ENCODE measurements around the gene BYSL.
"Not testable (repeated sequence)": the region's sequence is repeated elsewhere in the genome, so short reads cannot be mapped to it uniquely, and the experiment has no call there.

The BYSL gene

DNA sequence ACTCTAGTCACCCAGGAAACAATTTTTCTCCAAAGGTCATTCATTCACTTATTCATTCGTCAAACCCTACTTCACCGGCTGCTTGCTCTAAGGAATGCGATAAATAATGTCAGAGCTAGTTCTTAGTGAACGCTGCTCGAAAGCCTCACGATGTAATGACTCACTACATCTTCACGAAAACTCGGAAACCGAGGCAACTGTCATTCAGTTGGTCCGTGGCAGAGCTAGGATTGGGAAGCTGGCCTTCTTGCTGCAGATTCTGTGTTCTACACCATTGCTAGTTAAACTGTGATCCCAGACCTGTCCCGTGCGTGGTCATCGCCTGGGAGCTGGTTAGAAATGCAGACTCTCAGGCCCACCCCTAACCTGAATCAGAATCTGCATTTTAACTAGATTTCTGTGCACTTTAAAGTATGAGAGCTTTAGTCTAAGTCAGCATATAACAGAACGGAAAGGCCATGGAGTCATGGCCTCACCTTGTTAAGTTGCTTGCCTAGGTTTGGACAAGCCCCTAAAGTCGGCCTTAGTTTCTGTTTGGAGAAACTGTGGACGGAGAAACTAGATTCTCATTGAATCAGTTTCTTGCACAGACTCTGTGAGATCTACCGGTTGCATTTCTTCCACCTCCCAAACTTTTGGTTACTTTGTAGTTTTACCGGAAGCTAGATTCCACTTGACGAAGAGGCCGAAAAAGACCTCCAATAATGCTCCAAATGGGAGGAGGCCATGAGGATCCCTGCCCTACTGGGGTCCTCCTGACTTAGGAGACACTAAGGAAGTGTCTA, 21.0 kb downstream of the BYSL start:
- peak; percentile 74 for DNase-seq (ENCODE audit: low spot score)

DNA sequence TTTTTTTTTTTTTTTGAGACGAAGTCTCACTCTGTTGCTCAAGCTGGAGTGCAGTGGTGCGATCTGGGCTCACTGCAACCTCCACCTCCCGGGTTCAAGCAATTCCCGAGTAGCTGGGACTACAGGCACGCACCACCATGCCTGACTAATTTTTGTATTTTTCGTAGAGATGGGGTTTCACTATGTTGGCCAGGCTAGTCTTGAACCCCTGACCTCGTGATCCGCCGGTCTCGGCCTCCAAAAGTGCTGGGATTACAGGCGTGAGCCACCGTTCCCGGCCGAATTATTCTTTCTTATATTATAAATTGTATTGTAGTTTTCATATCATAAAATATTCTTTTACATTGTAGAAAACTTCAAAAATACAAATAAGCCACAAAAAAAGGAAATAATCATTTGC, 21.6 kb downstream of the BYSL start:
- DNase-seq (ENCODE audit: low spot score), result not testable (repeated sequence)

DNA sequence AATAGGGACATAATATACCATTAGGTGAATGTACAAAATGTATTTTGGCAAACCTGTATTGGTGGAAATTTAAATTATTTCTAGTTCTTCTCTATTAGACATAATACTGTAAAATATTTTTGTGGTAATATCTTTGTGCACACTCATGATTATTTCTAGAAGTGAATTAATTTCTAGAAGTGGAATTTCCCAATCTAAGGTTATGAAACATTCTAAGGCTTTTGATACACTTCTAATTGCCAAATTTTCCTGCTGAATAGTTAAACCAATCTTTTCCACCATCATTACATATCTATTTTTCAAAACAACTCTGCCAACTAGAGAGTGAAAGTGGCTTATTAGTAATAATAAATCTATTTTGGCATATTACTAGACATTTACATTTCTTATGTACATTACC, 22.2 kb downstream of the BYSL start:
- DNase-seq (ENCODE audit: low spot score), result no peak

DNA sequence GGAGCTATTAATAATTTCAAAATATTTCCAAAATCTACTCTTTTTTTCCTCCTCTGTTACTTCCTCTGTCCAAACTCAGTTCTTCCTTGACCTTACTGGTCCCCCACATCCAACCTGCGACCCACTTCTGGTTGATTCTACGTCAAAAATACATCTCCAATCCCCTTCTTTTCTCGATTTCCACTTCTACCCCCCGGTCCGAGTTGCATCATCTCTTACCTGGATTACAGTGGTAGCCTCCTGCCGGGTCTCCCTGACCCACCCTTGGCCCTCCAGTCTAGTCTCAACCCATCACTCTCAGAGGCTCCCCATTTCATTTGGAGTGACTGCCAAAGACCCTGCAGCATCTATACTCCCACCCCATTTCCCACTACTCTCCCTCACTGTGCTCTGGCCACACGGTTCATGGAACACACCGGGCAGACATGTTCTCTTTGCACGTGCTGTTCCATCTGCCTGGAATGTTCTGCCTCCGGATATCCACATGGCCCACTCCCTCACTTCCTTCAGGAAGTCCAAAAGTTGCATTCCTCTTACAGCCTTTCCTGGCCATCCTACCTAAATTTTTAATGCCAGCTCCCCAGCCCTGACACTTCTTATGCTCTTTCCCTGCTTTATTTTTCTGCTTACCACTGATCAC, 26.4 kb downstream of the BYSL start:
- DNase-seq (ENCODE audit: low spot score), result no peak

DNA sequence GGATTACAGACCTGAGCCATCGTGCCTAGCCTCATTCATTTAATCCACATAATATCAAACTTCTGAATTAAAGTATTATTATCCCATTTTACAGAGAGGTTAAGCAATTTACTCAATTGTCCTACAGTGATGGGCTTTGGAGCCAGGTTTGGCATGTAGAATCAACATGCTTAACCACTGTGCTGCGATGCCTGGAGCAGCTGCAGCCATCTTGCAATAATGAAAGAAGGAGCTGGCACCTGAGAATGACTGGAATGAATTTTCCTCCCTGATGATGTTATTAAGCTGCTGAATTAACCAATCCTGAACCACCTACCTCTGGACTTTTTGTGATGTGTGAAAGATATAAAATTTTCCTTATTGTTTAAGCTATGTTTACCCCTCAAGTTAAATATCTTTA, 33.4 kb downstream of the BYSL start:
- no peak for DNase-seq (ENCODE audit: low spot score)

DNA sequence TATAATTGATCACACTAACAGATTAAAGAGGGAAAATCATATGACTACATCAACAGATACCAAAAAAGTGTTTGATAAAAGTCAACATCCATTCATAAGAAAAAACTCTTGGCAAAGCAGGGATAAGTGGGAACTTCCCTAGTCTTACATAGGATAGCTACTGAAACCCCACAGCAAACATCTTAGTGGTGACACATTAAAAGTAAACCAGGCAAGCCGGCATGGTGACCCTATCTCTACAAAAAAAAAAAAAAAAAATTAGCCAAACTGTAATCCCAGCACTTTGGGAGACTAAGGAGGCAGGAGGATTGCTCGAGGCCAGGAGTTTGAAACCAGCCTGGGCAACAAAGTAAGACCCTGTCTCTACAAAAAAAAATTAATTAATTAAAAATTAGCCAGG, 34.1 kb downstream of the BYSL start:
- DNase-seq (ENCODE audit: low spot score), result no peak

DNA sequence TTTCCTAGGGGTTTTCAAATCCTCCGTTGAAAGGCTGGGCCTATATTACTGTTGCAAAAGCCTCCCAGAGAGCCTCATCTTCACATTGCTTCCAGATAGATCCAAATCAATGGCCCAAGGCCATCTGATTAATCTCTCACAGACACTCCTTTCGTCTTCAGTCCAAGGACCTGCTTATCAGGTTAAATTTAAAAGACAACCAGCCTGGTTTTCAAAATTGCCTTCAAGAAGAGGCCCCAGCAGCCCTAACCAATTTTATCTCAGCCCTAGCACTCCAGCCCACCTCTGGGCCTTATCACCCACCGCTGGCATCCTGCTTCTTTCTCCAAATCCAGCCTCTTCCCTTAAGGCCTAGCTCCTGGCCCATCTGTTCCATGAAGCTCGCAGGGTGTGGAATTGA, 35.8 kb downstream of the BYSL start:
- no peak for DNase-seq (ENCODE audit: low spot score)

DNA sequence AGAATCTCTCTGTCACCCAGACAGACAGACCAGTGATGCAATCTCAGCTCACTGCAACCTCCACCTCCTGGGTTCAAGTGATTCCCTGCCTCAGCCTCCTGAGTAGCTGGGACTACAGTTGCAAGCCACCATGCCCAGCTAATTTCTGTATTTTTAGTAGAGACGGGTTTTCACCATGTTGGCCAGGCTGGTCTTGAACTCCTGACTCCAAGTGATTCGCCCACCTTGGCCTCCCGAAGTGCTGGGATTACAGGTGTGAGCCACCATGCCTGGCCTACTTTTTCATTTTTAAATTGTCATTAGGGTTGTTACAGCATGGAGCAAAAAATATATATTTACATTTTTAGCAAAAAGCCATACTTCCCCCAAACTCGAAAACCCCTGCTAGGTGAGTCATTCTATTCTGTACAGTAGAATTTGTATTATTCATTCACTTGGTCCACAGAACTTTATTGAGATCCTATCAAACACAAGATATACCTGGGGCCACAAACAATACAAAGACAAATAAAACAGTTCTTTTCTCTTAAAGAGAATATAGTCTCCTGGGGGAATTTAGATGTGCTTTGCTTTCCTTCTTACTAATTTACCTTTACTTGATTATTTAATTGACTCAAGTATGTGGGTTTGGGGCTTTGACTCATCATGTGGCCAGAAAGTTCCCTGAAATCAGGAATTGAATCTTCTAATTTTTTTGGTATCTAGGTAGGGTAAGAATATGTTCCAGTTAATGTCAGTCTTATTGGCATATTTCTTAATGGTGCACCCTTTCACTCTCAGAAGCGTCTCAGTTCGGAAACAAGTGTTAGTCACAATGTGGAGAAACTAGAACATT, 36.9 kb downstream of the BYSL start:
- no peak for DNase-seq (ENCODE audit: low spot score)

DNA sequence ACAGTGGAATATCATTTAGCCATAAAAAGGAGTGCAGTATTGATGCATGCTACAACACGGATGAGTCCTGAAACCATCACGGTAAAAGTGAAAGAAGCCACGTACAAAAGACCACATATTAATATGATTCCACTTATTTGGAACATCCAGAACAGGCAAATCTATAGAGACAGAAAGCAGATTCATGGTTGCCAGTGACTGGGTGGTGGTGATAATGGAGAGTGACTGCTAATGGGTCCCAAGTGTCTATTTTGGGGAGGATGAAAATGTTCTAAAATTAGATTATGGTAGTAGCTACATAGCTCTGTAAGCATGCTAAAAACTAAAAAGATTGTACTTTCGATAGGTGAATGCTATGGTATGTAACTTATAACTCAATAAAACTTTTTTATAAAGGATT, 38.7 kb downstream of the BYSL start:
- no peak for DNase-seq (ENCODE audit: low spot score)

DNA sequence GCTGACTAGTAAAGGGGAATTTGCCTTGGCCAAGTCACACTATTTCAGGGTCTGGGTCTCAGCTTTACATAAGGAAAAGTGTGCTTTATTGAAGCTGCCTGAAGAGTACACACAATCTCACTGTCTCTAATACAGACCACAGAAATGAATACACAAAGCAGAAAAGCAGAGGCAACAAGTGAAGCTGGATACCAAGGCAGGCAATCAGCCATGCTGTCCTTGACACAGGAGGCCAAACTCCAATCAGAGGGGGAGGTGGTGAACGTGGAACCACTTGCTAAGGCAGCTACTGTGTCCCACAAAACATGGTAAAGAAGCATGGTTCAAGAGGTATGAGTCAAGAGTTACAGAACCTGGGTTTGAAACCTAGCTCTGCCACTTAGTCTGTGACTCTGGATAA, 42.1 kb downstream of the BYSL start:
- DNase-seq (ENCODE audit: low spot score), result no peak

DNA sequence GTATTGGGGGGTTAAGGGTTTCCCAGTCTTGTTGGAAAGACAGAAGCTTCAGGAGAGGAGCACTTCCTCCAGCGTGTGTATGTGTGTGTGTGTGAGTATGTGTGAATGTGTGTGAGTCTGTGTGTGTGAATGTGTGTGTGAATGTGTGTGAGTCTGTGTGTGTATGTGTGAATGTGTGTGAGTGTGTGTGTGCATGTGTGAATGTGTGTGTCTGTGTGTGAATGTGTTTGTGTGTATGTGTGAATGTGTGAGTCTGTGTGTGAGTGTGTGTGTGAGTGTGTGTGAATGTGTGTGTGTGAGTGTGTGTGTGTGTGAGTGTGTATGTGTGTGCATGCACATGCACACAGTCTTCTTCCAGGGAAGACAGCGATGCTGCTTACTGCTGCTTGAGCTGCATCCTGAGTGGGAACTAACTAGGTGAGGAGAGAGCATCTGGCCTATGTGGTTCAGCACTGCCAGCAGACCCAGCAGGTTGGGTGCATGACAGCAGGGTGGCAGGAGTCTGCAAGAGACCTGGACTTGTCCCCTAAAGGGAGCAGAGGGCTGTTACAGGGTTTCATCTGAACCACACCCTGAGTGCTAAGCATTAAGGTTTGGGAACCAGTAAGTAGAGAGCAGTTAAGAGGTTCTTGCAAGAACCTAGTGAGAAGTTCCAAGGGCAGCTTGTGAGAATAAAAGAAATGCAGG, 43.0 kb downstream of the BYSL start:
- no peak for DNase-seq (ENCODE audit: low spot score)

DNA sequence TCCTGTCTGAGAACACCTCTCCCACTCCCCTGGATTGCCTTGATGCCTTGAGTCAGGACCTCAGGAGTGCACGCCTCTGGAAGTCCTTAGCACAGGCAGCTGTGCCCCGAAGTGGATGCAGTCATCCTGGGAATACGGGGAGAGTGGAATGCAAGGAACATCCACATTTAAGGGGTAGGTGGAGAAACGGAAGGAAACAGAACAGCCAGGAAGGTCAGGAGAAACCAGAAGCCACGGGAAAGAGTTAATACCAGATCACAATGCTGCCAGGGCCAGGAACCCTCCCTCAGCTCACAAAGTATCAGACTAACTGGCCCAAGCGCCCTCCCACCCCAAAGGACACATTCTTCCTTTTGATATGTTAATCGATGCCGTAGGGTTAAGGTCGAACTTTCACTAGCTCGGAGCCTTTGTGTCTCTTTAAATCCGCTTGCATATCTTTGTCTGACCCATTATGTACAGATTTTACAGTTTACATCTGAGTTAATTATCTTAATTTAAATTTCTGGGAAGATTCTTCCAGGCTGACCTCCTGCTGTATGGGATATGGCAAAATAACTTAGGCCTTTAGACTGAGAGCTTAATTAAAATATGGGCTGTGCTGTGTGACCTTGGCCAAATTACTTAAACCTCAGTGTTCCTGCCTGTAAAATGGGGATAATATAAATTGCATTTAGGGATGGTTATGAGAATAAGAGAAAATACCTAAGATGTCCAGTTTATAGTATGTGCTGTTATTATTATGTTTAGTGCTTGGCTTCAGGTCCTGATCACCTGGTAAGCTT, 44.3 kb downstream of the BYSL start:
- no peak for DNase-seq (ENCODE audit: low spot score)

DNA sequence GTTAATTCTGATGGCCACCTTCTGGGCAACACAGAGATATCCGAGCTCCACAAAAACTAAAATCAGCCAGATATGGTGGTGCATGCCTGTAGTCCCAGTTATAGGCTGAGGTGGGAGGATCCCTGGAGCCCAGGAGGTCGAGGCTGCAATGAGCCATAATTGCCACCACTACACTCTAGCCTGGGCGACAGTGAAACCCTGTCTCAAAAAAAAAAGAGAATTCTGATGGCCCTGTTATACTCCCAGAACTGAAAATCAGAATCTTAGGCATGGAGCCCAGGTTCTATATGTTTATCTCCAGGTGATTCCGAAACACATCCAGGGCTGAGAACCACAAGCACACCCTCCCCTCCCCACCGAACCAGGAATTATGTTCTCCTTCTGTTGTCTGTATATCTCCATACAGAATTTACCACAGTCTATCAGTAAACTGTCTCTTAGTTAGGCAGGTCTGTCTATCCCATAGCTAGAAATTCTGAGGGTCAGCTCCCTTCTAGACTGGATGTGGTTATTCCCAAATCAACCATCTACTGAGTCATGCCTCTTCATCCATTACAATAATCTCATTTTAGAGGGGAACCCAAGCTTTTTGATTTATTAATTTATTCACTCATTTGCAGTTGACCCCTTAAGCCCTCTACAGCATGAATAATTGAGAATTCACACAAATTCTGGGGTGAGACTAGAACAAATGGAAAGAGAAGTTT, 45.1 kb downstream of the BYSL start:
- no peak for DNase-seq (ENCODE audit: low spot score)

DNA sequence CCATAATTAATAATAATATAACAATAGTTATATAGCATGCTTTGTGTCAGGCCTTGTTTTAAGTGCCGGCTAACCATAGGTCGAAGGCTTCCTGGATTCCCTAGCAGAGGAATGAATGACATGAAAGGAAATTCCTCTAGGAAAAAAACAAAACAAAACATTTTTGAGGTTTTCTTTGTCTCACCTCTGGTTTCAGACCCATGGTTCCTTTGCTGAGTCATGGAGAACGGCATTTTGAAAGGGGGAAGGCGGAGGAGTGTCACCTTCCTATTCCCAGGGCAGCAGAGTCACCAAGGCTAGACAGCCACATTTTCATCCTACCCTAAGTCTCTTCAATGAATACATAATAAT, 45.6 kb downstream of the BYSL start:
- peak; percentile 53 for DNase-seq (ENCODE audit: low spot score)

DNA sequence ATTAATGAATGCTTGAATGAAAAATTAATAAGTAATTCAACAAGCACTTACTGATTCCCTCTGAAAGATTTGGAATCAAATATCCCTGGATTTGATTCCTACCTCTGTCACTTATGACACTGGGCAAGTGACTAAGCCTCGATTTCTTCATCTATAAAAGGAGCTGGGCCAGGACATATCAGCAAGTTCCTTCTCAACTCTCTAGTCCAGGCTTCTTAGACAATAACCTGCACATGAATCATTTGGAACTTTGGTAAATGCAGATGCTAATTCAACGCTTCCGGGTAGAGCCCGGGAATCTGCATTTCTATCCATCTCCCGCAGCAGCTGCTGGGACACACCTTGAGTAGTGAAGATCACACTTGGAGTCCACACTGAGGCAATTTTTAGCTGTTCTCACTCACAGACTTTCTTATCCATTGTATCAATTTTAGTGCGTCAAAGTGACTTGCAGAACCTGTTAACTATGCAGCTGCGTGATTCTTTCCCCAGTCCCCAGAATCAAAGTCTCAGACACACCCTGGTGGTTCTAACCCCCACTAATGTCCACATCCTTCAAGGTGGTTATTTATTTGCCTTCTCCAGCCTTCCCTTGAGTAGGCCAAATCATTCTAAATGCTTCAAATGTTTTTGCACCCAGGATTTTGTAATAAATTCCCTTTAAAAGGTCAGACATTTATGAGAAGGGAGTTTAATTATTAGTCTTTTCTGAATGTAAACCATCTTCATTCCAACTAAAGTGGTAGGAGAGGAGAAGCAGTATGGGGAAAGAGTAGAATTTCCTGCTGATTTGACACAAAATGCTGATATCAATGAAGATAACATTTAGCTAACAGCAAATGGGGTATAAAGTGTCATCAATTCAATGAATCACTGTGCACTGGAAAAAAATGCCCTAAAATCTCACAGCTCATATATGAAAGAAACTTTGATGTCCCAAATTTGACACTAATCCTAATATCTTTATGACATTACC, 46.3 kb downstream of the BYSL start:
- DNase-seq (ENCODE audit: low spot score), result peak; percentile 32

DNA sequence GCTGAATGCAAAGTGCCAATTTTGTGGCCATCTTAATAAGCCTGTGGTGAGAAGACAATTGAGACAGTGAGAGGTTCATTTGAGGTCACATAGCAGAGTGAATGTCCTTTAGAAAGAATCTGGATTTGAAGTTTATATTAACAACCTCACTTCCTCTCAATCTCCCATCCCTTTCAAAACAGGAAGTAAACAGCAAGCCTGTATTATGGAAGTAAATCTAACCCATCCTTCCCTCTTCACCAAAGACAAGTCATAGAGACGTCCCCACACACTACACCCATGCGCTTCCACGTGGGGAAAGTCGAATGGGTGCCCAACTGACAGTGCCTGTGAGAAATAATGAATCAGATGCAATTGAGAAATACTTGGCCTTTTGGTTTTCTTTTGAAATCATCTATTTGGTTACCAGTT, 49.1 kb downstream of the BYSL start:
- DNase-seq (ENCODE audit: low spot score), result peak; percentile 77

DNA sequence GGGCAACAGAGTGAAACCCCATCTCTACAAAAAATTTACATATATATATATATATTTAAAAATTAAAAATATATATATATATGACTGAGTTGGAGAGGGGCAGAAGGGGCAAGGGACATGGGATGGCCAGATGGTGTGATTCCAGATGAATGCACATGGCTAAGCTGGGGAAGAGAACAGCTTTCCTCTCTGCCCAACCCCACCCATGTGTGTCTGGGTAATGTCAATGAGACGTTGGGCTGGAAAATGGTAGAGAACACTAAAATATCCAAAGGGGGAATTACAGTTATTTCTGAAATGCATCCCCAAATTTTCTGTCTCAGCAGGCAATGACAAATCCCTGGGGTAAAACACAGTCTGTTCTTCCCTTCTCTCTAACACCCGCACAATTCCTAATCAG, 51.5 kb downstream of the BYSL start:
- no peak for DNase-seq (ENCODE audit: low spot score)

DNA sequence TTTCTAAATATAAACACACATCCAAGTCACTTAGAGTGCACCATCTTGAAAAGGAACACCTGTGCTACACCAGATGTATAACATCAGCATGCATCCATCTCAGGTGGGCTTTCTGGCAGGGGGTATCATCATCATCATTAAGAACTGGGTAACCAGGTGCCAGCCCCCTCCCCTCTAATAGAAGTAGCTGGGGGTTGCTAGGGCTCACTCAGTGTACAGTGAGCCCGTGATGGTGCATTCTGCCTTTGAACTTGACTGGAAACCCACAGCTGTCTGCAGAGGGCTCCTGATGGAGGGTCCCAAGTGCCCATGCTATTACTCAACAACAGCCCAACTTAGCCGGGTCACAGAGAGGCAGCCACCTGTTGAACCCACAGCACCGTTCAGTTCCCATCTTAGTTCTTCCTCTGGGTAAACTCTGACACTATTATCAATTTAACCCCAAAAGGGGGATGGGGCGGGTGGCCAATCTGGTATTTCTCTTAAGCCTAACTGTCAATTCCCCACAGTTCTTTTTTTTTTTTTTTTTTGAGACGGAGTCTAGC, 53.1 kb downstream of the BYSL start:
- no peak for DNase-seq (ENCODE audit: low spot score)

DNA sequence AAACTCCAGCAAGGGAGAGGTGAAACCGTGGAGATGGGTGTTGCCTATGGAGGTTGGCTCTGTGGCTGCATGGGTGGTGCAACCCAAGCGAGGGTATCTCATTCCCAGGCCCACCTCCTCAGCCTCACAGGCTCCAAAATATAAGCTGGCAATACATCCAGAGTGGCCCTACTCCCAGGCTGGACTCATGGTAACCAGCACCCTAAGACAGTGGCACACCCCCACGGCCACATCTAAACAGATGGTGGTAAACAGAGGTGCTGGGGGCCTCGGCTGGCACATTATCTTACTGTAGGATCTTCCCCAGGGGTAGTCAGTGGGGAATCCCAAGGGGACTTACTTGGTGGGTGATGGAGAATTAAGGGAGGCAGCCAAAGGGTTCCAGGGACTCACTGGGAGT, 54.0 kb downstream of the BYSL start:
- no peak for DNase-seq (ENCODE audit: low spot score)

Measured in AG20443 (cell line).